ENCODE results near the gene B4GALT6.
"Not testable (repeated sequence)": the region's sequence is repeated elsewhere in the genome, so short reads cannot be mapped to it uniquely, and the experiment has no call there.

Gene B4GALT6

GRCh38 chr18:31684279-31685096 is at the start of gene B4GALT6:
B4GALT6 (minus strand) TSS chr18:31684581; CDS start chr18:31684426, 155 bp downstream.
- no peak for DNase-seq

- DNase-seq, result no peak
Observed at GRCh38 chr18:31731628-31732027, 47.2 kb upstream of the B4GALT6 start.

GRCh38 chr18:31729196-31729595 is 44.8 kb upstream of the B4GALT6 start:
- DNase-seq, result not testable (repeated sequence)

- no peak for DNase-seq
Observed at GRCh38 chr18:31723990-31724711, 39.8 kb upstream of the B4GALT6 start.

GRCh38 chr18:31723639-31723989 is 39.2 kb upstream of the B4GALT6 start:
- DNase-seq, result no peak

- DNase-seq, result peak; percentile 51 to 64
Observed at GRCh38 chr18:31722369-31722957, 38.1 kb upstream of the B4GALT6 start.

- no peak for DNase-seq
Observed at GRCh38 chr18:31721601-31722000, 37.2 kb upstream of the B4GALT6 start.

GRCh38 chr18:31720867-31721266 is 36.5 kb upstream of the B4GALT6 start:
- DNase-seq, result no peak

GRCh38 chr18:31719363-31720006 is 35.1 kb upstream of the B4GALT6 start:
- no peak for DNase-seq

GRCh38 chr18:31718386-31718785 is 34.0 kb upstream of the B4GALT6 start:
- DNase-seq, result no peak

- DNase-seq, result no peak
Observed at GRCh38 chr18:31716362-31716761, 32.0 kb upstream of the B4GALT6 start.

GRCh38 chr18:31711365-31712172 is 27.2 kb upstream of the B4GALT6 start:
- DNase-seq, result no peak

GRCh38 chr18:31710826-31711225 is 26.4 kb upstream of the B4GALT6 start:
- no peak for DNase-seq

- DNase-seq, result no peak
Observed at GRCh38 chr18:31707815-31708214, 23.4 kb upstream of the B4GALT6 start.

- no peak for DNase-seq
Observed at GRCh38 chr18:31702449-31702848, 18.1 kb upstream of the B4GALT6 start.

- no peak for DNase-seq
Observed at GRCh38 chr18:31701744-31702143, 17.4 kb upstream of the B4GALT6 start.

GRCh38 chr18:31700990-31701389 is 16.6 kb upstream of the B4GALT6 start:
- DNase-seq, result no peak

- no peak for DNase-seq
Observed at GRCh38 chr18:31697351-31698298, 13.2 kb upstream of the B4GALT6 start.

- no peak for DNase-seq
Observed at GRCh38 chr18:31695989-31696388, 11.6 kb upstream of the B4GALT6 start.

- DNase-seq, result no peak
Observed at GRCh38 chr18:31694297-31694696, 9.9 kb upstream of the B4GALT6 start.

GRCh38 chr18:31688606-31689005 is 4.2 kb upstream of the B4GALT6 start:
- no peak for DNase-seq

Data from activated CD4-positive, alpha-beta T cell treated with anti-CD3 and anti-CD28 coated beads, Interleukin-2, amount 50 U/mL, for 4 hours (primary cell).